Adrenal gland (tissue), 12 donors: ENCODE measurements around the gene DIP2C. TPM values are rescaled to one million over a fixed set of nuclear protein-coding genes. Genes with fewer than 3 reads are reported as not detected.

ENCODE experiments used
- DNase-seq, 7 donors: peaks; one replicate each; pipeline ENCODE4 v3.0.0-alpha.2; 2019 to 2020
- H3K27ac ChIP-seq, 5 donors: fragments of 200-600 bp; sonication (generic) in 4 of 5; 1 replicate in 3 of 5; 2 replicates in 2 of 5; pipeline versions ENCODE4 v1.5.1 to v1.8.0; 2016 to 2020; ENCODE audit warnings: mild to moderate bottlenecking in 1 of 5
- H3K27me3 ChIP-seq: fragments of 200-600 bp; 2 replicates; pipeline ENCODE4 v1.8.0; 2021
- H3K36me3 ChIP-seq, 2 donors: fragments of 200-600 bp; replicated peaks in 1 of 2; 1 replicate in 1 of 2; 2 replicates in 1 of 2; pipeline versions ENCODE4 v1.5.1 to v1.8.0; 2018 to 2022
- H3K4me1 ChIP-seq, 2 donors: fragments of 200-600 bp; replicated peaks in 1 of 2; 1 replicate in 1 of 2; 2 replicates in 1 of 2; pipeline versions ENCODE4 v1.5.1 to v1.8.0; 2018 to 2021
- H3K4me3 ChIP-seq, 4 donors: fragments of 200-600 bp; sonication (generic) in 3 of 4; one replicate each; pipeline ENCODE4 v1.5.1; 2016 to 2018
- H3K9me3 ChIP-seq, 3 donors: fragments of 200-600 bp; sonication (generic) in 1 of 3; replicated peaks in 1 of 3; 1 replicate in 2 of 3; 2 replicates in 1 of 3; pipeline versions ENCODE4 v1.5.1 to v1.8.0; 2016 to 2021
- CTCF ChIP-seq, 6 experiments: fragments of 450-650 bp in 4 of 6; fragments of 200-600 bp in 2 of 6; sonication (generic) in 1 of 6; IDR thresholded peaks; 1 replicate in 5 of 6; 2 replicates in 1 of 6; pipeline versions ENCODE4 v1.5.1 to v1.8.0; 2016 to 2021; ENCODE audit warnings: antibody characterized with exemption in 6 of 6, mild to moderate bottlenecking in 2 of 6, moderate library complexity in 1 of 6
- POLR2A ChIP-seq, 2 donors: fragments of 450-650 bp; IDR thresholded peaks; one replicate each; pipeline ENCODE4 v1.6.1; 2017; ENCODE audit warnings: antibody characterized with exemption in 2 of 2, mild to moderate bottlenecking in 2 of 2, moderate library complexity in 1 of 2
- WGBS, 4 donors: extraction: QIAGEN DNeasy Blood & Tissue Kit in 2 of 4; methylation state at CpG; one replicate each; pipeline versions ENCODE4 v1.1.5 to v1.1.7; 2013 to 2017; 5-methylcytosine and 5-hydroxymethylcytosine counted together
- intact Hi-C, 2 donors: fragments of 100-400 bp; cut with DNase I; formaldehyde crosslinking; loops; one replicate each; pipeline versions ENCODE4 v1.14.1 to v1.15.0; 2022 to 2023
- polyA plus RNA-seq, 3 donors: library from polyadenylated mRNA; stranded (reverse); fragments of 200-250 nt in 2 of 3; fragments of 350-450 nt in 1 of 3; fragmentation: Illumina TruSeq in 1 of 3; extraction: RNeasy Lipid Tissue Mini Kit (QIAGEN cat#74804) in 1 of 3; gene quantifications; one replicate each; pipeline ENCODE4 v1.2.3, GENCODE V29; 2013 to 2014
- total RNA-seq, 9 donors: library from RNA; depleted of rRNA in 4 of 9; stranded (reverse); fragments of >200 nt in 4 of 9; fragments of 120-200 nt in 1 of 9; fragmentation: NEBNext Ultra II Directional in 1 of 9; extraction: Animal tissue kit (Norgen Biotek cat#: 25700) in 1 of 9; gene quantifications; one replicate each; pipeline versions ENCODE4 v1.1.0 to v1.2.4, GENCODE V29; 2013 to 2023
- donor health status: healthy with polysubstance abuse.
- donor health status: Bipolar disorder and iron deficiency.
- donor health status: DM: yes; HTN: yes; CAD: no.
- donor health status: DM: no; HTN: no; CAD: no.
- donor health status: DM: no; HTN: no; CAD: no.
- donor health status: DM: yes; HTN: yes; CAD: no.

DIP2C gene
- total and polyA plus RNA-seq, 12 donors = 4.8 to 23.9 (median 19.7) TPM

- Histone ChIP-seq H3K27ac (peak overlapping the region in 4 of 5 donors; percentile 69 to 94 (median 83)), H3K27me3 (no peaks in the 10 kb centered on the region), H3K4me1 (peaks cover 5 to 27% of the 10 kb centered on the region in 2 donors), H3K4me3 (peak overlapping the region in 1 of 4 donors; percentile 41), H3K9me3 (no peaks in the 10 kb centered on the region), H3K36me3 (no peaks in the 10 kb centered on the region)
- intact Hi-C loops = loop anchor here (10.0 kb wide), 2 partner anchors 168 to 178 kb away; no protein-coding TSS in a partner anchor
- 60 to 77% (median 71%) methylated on average over 14 of the region's 14 CpGs for WGBS, 4 donors
- no peak for TF ChIP-seq CTCF (IDR thresholded peaks at IDR 0.05)
- TF ChIP-seq POLR2A (IDR thresholded peaks at IDR 0.05) = no peak
- no peak for DNase-seq
Measured at GRCh38 chr10:682931-683447, 6.5 kb downstream of the DIP2C start.

GRCh38 chr10:681670-682318 is 7.7 kb downstream of the DIP2C start:
- no peak for TF ChIP-seq CTCF (IDR thresholded peaks at IDR 0.05)
- no peak for TF ChIP-seq POLR2A (IDR thresholded peaks at IDR 0.05)
- H3K9me3 ChIP-seq = no peaks in the 10 kb centered on the region
- WGBS, 4 donors = 83 to 99% (median 92%) methylated on average over 8 to 9 of the region's 9 CpGs
- DNase-seq = no peak
- H3K4me1 ChIP-seq = peaks cover 5 to 29% of the 10 kb centered on the region in 2 donors
- no peak overlapping the region for H3K4me3 ChIP-seq
- no peaks in the 10 kb centered on the region for H3K36me3 ChIP-seq
- H3K27me3 ChIP-seq = no peaks in the 10 kb centered on the region
- intact Hi-C loops = loop anchor here (10.0 kb wide), 2 partner anchors 167 to 177 kb away; no protein-coding TSS in a partner anchor
- no peak overlapping the region for H3K27ac ChIP-seq

- no peak for DNase-seq
- H3K27me3 ChIP-seq = no peaks in the 10 kb centered on the region
- TF ChIP-seq POLR2A (IDR thresholded peaks at IDR 0.05) (no peak), CTCF (IDR thresholded peaks at IDR 0.05) (no peak)
- H3K27ac ChIP-seq = no peak overlapping the region
- 92 to 100% (median 97%) methylated on average over 3 to 12 of the region's 12 CpGs for WGBS, 4 donors
- no peak overlapping the region for H3K4me3 ChIP-seq
- intact Hi-C loops = loop anchor here (10.0 kb wide), 2 partner anchors 166 to 176 kb away; no protein-coding TSS in a partner anchor
- no peaks in the 10 kb centered on the region for H3K9me3 ChIP-seq
- H3K36me3 ChIP-seq = no peaks in the 10 kb centered on the region
- peaks cover 5 to 33% of the 10 kb centered on the region in 2 donors for H3K4me1 ChIP-seq
Measured at GRCh38 chr10:680745-681144, 8.7 kb downstream of the DIP2C start.

GRCh38 chr10:680146-680545 is 9.3 kb downstream of the DIP2C start:
- no peaks in the 10 kb centered on the region for H3K36me3 ChIP-seq
- no peaks in the 10 kb centered on the region for H3K27me3 ChIP-seq
- H3K9me3 ChIP-seq = no peaks in the 10 kb centered on the region
- H3K4me1 ChIP-seq = peaks cover 5 to 39% of the 10 kb centered on the region in 2 donors
- intact Hi-C loops = loop anchor here (10.0 kb wide), 2 partner anchors 165 to 175 kb away; no protein-coding TSS in a partner anchor
- peak overlapping the region in 1 of 5 donors; percentile 20 for H3K27ac ChIP-seq
- DNase-seq = peak in 1 of 7 donors; percentile 57
- no peak for TF ChIP-seq POLR2A (IDR thresholded peaks at IDR 0.05)
- H3K4me3 ChIP-seq = no peak overlapping the region
- WGBS, 4 donors = 46 to 54% (median 50%) methylated on average over 8 to 11 of the region's 11 CpGs
